Measurements from ENCODE around the gene LAMA3.

GRCh38 chr18:23877371-23877770, 188.1 kb downstream of the LAMA3 start:
- TF ChIP-seq ZNF292 (CRISPR knock-in tag; IDR thresholded peaks at IDR 0.05; ENCODE audit: borderline replicate concordance, low read depth) (no peak), GABPB1 (CRISPR knock-in tag; IDR thresholded peaks at IDR 0.05) (no peak), EZH2 (conservative IDR thresholded peaks at IDR 0.05; ENCODE audit: low read depth, low read length) (no peak), AFF4 (CRISPR knock-in tag; IDR thresholded peaks at IDR 0.05) (no peak), GFI1 (CRISPR knock-in tag; IDR thresholded peaks at IDR 0.05; ENCODE audit: borderline replicate concordance) (no peak), ZNF317 (CRISPR knock-in tag; IDR thresholded peaks at IDR 0.05) (no peak), RAD21 (CRISPR knock-in tag; IDR thresholded peaks at IDR 0.05) (no peak), ZBTB7B (CRISPR knock-in tag; IDR thresholded peaks at IDR 0.05) (no peak), PAX8 (CRISPR knock-in tag; IDR thresholded peaks at IDR 0.05; ENCODE audit: borderline replicate concordance) (no peak), MEIS1 (CRISPR knock-in tag; IDR thresholded peaks at IDR 0.05; ENCODE audit: borderline replicate concordance) (no peak), TGIF2 (CRISPR knock-in tag; IDR thresholded peaks at IDR 0.05) (no peak)
- TF ChIP-seq, protein P1, sequence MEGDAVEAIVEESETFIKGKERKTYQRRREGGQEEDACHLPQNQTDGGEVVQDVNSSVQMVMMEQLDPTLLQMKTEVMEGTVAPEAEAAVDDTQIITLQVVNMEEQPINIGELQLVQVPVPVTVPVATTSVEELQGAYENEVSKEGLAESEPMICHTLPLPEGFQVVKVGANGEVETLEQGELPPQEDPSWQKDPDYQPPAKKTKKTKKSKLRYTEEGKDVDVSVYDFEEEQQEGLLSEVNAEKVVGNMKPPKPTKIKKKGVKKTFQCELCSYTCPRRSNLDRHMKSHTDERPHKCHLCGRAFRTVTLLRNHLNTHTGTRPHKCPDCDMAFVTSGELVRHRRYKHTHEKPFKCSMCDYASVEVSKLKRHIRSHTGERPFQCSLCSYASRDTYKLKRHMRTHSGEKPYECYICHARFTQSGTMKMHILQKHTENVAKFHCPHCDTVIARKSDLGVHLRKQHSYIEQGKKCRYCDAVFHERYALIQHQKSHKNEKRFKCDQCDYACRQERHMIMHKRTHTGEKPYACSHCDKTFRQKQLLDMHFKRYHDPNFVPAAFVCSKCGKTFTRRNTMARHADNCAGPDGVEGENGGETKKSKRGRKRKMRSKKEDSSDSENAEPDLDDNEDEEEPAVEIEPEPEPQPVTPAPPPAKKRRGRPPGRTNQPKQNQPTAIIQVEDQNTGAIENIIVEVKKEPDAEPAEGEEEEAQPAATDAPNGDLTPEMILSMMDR (CRISPR knock-in tag; IDR thresholded peaks at IDR 0.05), result no peak
- TF ChIP-seq, protein P2, sequence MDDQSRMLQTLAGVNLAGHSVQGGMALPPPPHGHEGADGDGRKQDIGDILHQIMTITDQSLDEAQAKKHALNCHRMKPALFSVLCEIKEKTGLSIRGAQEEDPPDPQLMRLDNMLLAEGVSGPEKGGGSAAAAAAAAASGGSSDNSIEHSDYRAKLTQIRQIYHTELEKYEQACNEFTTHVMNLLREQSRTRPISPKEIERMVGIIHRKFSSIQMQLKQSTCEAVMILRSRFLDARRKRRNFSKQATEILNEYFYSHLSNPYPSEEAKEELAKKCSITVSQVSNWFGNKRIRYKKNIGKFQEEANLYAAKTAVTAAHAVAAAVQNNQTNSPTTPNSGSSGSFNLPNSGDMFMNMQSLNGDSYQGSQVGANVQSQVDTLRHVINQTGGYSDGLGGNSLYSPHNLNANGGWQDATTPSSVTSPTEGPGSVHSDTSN (CRISPR knock-in tag; IDR thresholded peaks at IDR 0.05; ENCODE audit: borderline replicate concordance), result no peak
